ENCODE results near the gene CPLX1.
"Not testable (repeated sequence)": the region's sequence is repeated elsewhere in the genome, so short reads cannot be mapped to it uniquely, and the experiment has no call there.

Gene CPLX1

DNA sequence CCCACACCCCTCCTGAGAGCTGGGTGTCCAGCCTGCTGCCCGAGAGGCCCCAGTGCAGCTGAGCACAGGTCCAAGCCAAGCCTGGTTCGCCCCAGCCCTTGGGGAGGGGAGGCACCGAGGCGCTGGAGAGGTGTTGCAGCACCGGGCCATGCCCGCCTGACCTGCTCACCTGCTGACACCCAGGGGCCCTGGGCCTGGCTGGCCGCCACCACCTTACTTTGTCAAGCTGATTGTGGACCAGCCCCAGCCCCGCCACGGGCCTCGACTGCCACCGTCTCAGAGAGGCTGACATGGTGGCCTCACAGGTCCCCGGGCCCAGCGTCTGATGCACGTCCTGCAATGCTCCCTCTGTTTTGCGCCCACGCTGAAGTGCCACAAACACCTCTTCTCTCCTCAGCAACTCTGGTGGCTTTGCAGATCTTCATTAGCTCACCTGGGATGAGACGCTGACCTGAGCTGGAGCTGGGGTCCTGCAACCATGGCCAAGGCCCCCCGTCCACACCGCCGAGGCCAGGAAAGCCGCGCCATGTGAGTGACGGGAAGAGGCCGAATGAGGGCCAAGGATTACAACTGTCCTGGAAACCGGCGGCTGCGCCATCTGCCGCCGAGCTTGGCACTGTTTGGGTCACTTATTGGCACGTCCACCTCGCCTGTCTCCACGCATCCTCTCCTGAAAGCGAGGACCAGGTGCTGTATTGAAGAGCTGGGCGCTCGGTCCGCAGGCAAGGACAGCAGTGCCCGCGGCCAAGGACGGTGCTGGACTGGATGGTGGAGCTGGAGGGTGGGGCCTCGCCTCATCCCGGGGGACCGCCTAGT lies 7.6 kb downstream of the CPLX1 start:
- FAIRE-seq, result no peak

DNA sequence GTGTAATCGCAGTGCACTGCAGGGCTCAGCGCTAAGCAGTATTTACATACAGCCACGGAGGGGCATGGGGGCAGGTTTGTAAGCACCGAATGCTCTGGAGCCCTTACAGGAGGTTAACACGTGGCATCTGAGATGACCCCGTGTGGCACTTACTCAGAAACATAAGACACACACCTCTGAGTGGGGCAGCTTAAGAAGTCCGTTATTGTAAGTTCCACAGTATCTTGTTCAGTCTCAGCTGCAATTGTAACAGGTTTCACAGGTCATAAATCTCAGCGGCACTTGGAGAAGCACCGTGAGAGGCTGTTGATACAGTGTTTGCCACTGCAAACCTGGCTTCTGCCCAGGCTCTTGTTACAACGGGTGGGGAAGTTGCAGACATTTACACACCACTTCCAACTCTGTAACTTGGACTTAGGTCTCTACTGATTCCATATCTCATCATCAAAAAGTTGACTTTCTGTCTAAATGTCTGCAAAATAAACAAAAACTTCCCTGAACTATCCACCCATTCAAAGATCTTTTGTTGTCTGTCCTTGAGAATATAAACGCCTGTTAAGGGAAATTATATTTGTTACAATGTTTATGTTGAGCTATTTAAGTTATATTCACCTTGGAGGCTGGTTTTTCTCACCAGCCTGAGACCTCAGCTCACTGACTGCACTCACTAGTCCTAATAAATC lies 10.3 kb downstream of the CPLX1 start:
- no peak for FAIRE-seq

DNA sequence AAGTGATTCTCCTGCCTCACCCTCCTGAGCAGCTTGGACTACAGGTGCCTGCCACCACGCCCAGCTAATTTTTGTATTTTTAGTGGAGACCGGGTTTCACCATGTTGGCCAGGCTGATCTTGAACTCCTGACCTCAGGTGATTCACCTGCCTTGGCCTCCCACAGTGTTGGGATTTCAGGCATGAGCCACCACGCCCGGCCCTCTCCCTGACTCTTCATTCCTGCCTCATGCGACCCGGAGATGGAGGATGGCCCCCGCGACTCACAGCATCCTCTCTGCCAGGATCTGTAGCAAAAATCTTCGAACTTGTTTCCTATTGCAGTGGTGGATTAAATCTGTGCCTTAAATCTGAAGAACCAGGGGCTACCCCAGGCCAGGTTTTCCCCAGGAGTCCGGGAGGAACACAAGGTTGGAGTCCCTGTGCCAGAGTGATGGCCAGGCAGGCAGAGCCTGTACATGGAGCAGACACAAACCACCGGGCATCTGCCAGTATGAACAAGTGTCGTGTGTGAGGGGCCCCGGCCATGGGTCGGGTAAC lies 11.5 kb downstream of the CPLX1 start:
- FAIRE-seq, result no peak

DNA sequence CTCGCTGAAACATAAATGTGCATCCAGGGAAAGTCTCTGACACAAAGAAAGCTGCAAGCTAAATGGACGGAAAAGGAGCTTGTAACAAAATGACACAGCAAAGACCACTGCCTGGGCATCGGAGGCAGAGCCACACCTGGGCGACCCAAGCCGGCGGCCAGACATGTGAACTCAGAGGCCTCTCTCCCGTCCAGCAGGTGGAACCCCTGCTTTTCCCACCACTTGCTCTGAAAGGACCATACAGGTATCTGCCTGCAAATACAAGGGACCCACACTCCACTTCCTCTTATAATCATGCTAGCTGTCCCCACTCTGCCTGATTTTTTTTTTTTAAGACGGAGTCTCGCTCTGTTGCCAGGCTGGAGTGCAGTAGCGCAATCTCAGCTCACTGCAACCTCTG lies 12.0 kb downstream of the CPLX1 start:
- no peak for FAIRE-seq

DNA sequence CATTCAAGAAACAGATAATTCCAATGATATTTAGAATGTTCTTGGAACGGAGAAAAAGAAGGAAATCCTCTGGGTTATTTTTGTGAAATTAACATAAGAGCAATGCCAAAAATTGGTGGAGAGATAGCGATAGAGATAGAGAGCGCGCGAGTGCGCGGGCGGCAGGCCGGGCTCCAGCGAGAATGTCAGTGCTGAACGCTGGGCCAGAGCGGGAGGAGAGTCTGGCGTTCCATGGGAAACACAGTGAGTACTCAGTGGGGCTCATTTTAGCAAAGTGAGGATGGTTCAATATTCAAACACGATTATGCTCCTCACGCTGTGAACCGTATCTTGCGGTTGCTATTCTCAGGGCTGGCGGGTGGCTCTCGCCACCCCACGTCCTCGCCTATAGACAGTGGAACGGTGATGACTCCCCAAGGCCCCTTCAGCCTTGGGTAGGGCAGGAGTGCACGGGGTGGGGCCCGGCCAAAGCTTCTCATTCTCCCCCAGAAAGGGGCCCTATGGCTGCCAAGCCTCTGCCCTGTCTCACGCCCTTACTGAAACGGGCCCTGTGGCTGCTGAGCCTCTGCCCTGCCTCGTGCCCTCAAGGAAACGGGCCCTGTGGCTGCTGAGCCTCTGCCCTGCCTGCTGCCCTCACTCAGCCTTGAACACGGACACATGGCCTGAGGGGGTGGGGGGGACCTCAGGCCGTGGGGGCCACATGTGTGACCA lies 16.9 kb downstream of the CPLX1 start:
- no peak for FAIRE-seq

DNA sequence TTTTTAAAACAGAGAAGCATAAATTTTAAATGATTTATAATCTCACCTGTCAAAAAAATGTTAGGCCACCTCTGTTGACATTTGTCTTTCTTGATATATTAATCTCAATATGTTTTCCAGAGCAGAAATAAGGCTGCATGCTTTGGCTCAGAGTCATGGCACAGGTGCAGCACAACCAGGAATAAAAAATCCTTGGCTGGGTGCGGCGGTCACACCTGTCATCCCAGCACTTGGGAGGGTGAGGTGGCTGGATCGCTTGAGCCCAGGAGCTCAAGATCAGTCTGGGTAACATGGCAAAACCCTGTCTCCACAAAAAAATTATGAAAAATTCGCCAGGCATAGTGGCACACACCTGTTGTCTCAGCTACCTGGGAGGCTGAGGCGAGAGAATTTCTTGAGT lies 18.1 kb downstream of the CPLX1 start:
- FAIRE-seq, result no peak

DNA sequence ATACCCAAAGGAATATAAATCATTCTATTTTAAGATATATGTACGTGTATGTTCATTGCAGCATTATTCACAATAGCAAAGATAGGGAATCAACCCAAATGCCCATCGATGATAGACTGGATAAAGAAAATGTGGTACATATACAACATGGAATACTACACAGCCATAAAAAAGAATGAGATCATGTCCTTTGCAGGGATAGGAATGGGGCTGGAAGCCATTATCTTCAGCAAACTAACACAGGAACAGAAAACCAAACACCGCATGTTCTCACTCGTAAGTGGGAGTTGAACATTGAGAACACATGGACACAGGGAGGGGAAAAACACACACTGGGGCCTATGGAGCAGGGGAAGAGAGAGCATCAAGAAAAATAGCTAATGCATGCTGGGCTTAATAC lies 18.9 kb downstream of the CPLX1 start:
- FAIRE-seq, result not testable (repeated sequence)

DNA sequence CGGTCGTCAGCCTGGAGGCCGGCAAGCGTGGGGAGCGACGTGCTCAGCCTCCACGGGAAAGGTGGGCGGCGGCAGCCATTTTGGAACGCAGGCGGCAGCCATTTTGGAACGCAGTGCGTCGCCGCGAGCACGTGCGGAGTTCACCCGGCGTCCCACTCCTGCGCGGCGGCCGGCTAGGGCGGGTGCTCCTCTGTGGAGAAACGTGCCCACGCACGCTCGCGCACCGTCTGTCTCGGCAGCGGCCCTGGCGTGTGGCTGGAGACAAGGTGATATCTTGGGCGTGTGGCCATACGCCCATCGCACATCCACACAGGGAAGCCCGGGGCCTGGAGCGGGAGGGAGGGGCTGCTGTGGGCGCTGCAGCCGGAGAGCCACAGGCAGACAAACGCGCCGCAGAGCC lies 21.1 kb downstream of the CPLX1 start:
- FAIRE-seq, result no peak

DNA sequence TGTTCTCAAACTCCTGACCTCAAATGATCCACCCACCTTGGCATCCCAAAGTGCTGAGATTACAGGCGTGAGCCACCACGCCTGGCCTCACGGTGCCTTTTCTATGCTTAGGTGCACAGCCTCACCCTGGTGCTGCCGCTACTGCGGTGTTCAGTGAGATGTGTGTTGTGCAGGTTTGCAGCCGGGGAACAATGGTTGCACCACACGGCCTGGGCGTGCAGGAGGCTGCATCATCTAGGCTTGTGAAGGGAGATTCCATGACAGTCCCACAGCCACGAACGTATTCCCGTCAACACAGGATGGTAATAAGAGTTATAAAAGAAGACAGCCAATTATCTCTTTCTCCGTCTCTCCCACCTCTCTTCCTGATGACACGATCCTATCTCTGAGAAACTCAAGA lies 22.0 kb downstream of the CPLX1 start:
- no peak for FAIRE-seq

DNA sequence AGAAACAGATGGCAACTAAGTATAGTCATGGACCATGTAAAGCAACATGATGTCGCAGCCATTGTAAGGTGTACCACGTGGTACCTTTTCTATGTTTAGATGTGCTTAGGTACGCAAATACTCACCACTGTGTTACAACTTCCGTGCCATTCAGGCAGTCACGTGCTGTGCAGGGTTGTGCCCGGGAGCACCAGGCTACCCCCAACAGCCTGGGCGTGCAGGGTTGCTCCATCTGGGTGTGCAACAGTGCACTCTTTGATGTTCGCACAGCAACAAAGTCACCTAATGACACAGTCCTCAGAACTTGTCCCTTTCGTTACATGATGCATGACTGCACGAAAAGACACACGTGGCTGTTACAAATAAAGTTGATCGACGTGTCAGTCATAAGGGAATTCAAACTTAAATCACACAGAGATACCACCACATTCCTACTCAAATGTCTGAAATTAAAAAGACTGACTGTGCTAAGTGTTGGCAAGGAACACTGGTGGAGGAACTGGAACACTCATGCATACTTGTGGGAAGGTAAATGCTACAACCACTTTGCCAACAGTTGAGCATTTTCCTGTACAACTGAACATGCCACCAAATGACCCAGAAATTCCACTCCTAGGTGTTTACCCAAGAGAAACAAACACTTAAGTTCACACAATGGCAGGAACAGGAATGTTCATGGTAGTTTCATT lies 24.3 kb downstream of the CPLX1 start:
- no peak for FAIRE-seq

DNA sequence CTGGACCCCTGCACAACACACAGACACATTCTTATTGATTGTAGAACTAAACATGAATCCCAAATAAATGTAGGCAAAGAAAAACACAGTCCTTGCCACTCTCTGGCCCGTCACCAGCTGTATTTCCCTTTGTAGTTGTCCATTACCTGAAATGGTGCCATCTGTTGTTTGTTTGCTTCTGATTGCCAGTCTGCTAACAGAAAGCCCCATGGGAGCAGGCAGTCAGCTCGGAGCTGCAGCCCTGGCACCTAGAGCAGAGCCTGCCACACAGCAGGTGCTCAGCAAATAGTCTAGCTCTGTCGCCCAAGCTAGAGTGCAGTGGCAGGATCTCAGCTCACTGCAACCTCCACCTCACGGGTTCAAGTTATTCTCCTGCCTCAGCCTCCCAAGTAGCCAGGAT lies 28.9 kb downstream of the CPLX1 start:
- FAIRE-seq, result no peak

DNA sequence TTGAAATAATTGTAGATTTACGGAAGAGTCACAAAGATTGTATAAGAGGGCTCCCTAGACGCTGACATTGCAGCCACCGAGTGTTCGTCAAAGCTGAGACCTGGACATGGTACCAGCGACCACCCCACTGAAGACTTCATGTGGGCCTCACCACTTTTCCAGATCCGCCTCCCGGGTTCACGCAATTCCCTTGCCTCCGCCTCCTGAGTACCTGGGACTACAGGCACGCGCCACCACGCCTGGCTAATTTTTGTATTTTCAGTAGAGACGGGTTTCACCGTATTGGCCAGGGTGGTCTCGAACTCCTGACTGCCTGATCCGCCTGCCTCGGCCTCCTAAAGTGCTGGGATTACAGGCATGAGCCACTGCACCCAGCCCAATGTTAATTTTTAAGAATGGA lies 29.7 kb downstream of the CPLX1 start:
- no peak for FAIRE-seq

DNA sequence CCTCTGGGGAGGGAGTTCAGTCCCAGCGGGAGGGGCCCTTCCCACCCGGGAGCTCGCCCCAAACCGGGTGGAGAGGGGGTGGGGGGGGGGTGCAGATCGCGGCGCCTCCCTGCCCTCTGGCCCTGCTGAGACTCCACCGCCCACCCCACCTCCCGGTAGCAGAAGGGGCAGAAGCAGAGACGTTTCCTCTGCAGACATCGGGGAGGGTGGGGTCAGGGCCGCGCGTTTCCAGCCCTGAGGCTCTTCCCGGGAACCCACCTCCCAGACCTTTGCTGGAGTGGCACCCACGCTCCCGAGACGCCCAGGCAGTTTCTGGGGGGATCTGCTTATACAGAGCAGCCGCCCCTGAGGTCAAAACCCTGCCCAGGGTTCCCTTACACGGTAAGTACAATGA lies 30.2 kb downstream of the CPLX1 start:
- FAIRE-seq, result no peak

DNA sequence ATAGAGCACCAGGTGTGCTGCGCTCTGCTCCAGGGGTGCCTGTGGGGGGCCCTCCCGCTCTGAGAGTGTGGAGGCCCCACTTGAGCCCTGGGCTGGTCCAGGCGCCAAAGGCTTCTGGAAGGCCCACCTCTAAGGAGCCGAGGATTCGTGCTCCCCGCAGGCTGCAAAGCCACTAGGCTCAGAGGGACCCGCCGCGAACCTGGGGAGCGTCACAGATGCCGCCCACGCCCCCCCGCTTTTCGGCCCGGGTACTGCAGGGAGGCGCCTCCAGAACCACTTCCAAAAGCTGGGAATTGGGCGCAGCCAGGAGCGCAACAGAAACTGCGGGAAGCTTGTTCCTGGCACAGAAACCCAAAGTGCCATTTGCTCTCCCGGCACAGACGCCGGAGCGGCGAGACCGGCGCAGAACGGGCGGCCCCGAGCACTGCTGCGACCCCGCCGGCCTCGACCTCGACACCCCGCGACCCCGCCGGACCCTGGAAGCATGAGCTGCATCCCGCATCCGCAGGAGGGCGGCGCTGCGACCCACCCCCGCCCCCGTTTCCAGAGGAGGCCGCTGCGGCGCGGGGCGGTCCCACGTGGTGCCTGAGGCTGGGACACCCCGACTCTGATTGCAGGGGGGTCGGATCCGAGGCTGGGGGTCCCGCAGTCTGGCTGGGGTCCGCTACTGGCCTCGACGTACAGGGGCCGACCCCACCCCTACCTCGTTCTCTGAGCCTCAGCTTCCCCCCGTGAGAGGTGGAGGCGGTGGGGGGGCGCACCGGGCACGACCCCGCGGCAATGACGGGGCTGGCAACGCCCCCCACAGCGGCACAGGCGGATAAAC lies 30.8 kb downstream of the CPLX1 start:
- FAIRE-seq, result no peak

DNA sequence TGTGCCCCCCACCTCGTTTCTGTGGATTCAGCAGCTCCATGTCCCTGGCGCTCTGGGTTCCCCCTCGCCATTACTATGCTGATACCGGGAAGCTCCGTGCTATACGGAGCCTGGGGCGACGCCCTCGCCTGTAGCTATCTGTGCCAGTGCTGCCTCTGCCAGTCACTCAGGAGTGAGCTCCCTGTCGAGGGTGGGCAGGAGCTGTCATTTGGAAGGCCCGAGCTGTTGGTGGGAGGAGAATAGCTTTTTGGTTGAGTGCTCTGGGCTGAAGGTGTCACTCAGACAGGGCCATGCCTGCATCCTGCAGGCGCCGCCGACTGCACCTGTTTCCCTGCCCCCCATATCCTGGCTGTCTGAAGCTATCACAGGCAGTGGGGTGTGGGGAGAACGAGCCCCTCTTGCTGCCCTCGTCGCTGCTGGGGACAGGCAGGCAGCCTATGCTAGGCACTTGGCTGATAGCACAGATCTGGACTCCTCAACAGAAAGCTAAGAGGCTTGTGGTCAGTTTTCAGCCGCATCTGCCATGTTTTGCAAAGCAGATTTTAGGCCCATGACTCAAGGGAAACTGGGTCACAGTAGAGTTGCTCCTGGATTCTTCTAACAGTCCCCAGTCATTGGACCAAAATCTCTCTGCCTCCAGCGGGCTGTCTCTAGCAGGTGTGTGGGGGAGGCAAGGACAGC lies 31.8 kb downstream of the CPLX1 start:
- no peak for FAIRE-seq

DNA sequence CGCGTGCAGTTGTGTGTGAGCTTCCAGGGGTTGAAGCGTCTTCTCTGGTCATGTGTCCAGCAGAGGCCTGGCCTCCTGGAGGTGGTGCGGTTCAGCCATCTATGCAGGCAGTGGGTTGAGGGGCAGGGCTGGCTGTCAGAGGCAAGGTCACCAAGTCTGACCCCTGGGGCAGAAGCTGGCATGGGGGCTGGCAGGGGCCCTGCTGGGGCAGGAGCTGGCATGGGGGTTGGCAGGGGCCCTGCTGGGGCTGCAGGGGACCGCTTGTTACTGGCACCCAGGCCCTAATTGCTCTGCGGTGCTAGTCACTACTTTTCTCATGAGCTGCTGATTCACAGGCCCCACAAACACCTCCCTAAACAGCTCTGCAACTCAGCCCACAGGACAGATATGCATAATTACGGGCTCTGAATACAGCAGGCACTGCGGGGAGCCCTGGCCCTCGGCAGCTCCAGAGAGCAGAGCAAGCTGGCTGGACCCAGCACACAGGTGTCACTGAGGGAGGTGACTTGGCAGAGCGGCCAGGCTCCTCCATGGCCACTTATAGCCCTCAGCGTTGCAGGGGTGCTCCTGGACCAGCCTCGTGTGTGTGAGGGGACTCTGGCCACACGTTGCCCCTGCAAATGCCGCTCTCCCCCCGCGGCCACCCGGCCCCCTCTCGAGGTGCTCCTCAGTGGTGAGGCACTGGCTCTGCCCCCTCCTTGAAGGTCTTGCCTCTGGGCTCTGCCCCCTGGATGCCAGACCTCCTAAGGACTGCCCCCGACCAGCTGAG lies 32.7 kb downstream of the CPLX1 start:
- no peak for FAIRE-seq

DNA sequence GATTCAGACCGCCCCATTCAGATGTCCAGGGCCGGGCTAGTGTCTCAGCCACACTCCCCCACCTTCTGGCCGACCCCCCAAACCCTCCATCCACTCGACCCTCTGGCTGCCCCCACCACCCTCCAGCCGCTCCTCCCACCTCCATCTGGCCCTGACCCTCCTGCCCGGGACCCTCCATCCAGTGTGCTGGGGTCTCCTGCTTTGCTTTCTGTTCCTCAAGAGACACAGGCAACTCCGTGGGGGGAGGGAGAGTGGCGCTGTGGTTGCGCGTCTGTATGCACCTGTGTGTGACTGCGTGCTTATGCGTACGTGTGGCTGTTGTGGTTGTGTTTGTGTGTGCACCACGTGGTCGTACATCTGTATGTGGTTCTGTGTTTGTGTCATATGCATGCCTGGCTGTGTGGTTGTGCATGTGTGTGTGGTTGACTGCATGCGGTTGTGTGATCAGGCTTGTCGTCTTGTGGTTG lies 33.3 kb downstream of the CPLX1 start:
- FAIRE-seq, result no peak

DNA sequence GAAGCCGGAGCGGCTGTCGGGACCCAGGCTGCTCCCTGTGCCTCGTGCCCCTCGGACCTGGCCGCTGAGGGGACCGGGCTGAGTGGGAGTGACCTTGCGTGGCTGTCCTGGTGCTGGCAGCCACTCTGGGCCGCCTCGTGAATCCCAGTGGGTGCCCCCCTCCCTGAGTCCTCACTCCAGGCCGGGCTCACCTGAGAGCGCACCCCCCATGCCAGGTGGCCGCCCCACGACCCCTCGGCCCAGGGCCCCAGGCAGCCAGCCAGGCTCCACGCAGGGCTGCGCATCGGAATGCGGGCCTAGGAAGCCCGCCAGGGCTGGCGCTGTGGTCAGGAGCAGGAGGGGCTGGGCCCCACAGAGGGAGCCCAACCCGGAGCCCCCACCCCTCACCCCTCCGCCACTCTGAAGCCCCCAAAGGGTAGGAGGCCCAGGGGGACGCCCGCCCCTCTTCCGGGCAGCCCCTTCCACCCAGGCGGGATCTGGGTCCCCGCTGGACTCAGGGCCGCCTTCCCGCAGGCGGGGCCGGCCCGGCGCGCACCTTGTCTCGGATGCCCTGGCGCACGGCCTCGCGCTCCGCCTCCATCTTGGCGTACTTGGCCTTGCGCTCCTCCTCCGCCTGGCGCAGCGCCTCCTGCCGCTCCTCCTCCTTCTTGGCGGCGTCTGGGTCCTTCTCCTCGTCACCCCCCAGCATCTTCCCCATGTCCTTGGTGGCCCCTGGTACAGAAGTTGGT lies 33.9 kb downstream of the CPLX1 start:
- FAIRE-seq, result no peak

DNA sequence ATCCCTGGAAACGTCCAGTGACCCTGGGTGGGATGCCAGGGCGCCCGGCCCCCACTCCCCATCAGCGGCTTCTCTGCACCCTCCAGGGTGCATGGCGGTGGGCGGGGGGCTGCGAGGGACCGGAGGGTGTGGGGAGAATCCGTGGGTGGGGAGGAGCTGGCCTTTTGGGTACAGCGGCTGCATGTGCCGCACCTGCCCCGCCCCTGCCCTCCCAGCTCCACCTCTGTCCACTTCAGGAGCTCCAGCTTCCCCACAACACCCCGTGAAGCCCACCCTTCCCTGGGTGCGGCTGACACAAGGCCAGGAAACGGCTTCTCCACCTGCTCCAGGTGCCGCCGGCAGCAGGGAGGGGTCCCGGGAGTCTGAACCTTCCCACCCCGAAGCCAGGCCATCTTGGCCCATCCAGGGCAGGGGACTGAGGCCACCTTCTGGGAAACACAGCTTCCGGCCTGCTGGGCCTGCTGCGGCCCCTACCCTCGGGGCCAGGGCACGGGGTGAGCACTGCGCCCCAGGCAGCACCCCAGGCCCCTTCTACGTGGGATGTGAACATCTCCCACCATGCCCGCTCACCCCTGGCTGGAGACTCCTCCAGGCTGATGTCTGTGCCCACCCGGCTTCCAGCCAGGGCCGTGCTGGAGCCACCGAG lies 34.6 kb downstream of the CPLX1 start:
- no peak for FAIRE-seq

Data from colon (tissue), 2 donors.